ENCODE results near the gene PLPP7. TPM values are rescaled to one million over a fixed set of nuclear protein-coding genes. Genes with fewer than 3 reads are reported as not detected.

The PLPP7 gene
- total RNA-seq, 2 experiments from 2014 or later: 0.11 to 0.16 TPM

DNA sequence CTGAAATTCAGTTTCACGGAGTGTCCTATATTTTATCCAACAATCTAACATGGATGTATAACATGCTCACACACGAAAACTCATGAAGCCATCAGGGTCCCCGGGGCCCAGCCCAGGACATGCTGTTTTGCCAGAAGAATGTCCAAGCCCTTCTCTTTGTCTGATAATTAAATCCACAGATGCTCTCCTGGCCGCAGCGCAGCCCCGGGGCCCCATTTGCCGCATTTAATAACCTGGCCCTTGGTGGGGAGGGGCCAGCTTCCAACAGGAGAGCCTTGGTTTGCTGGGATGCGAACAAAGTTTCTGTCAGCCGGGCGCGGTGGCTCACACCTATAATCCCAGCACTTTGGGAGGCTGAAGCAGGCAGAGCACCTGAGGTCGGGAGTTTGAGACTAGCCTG lies 30.0 kb downstream of the PLPP7 start:
- DNase-seq (ENCODE audit: low spot score): no peak
- H4K20me1 ChIP-seq (ENCODE audit: insufficient read depth, low read length): no peaks in the 10 kb centered on the region
- no peak overlapping the region for H3K27ac ChIP-seq (ENCODE audit: low read depth, low read length, poor library complexity, severe bottlenecking)
- intact Hi-C loops (cut with micrococcal nuclease; ENCODE audit: unreplicated experiment): no loop called here
- H3K36me3 ChIP-seq (ENCODE audit: insufficient read depth, low read length): no peaks in the 10 kb centered on the region
- H3K4me1 ChIP-seq (ENCODE audit: insufficient read depth, low read length, poor library complexity, severe bottlenecking): no peaks in the 10 kb centered on the region
- no peak overlapping the region for H3K4me2 ChIP-seq (ENCODE audit: low read length)
- no peaks in the 10 kb centered on the region for H3K79me2 ChIP-seq (ENCODE audit: insufficient read depth, low read depth, low read length)
- CTCF ChIA-PET (ENCODE audit: unreplicated experiment): no interaction called here
- POLR2A ChIA-PET: interaction anchor here (0.7 kb wide), 1 partner anchor 235 kb away, joined by 6 read pairs; no protein-coding TSS in a partner anchor
- no TSS peak for BruUV-seq (replicated peaks)
- H3K9me2 ChIP-seq (ENCODE audit: insufficient read depth, low read length): no peaks in the 10 kb centered on the region
- no peaks in the 10 kb centered on the region for H3K9me3 ChIP-seq (ENCODE audit: low read length)
- no peak overlapping the region for H3K4me3 ChIP-seq (ENCODE audit: low read depth, low read length, poor library complexity, severe bottlenecking)
- no peak for TF ChIP-seq EZH2phosphoT487 (IDR thresholded peaks at IDR 0.05; ENCODE audit: borderline replicate concordance, low read depth, low read length)
- TF ChIP-seq, protein P1, sequence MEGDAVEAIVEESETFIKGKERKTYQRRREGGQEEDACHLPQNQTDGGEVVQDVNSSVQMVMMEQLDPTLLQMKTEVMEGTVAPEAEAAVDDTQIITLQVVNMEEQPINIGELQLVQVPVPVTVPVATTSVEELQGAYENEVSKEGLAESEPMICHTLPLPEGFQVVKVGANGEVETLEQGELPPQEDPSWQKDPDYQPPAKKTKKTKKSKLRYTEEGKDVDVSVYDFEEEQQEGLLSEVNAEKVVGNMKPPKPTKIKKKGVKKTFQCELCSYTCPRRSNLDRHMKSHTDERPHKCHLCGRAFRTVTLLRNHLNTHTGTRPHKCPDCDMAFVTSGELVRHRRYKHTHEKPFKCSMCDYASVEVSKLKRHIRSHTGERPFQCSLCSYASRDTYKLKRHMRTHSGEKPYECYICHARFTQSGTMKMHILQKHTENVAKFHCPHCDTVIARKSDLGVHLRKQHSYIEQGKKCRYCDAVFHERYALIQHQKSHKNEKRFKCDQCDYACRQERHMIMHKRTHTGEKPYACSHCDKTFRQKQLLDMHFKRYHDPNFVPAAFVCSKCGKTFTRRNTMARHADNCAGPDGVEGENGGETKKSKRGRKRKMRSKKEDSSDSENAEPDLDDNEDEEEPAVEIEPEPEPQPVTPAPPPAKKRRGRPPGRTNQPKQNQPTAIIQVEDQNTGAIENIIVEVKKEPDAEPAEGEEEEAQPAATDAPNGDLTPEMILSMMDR (conservative IDR thresholded peaks at IDR 0.05; ENCODE audit: low read length): no peak
- H2AFZ ChIP-seq (ENCODE audit: low read length): no peak overlapping the region

DNA sequence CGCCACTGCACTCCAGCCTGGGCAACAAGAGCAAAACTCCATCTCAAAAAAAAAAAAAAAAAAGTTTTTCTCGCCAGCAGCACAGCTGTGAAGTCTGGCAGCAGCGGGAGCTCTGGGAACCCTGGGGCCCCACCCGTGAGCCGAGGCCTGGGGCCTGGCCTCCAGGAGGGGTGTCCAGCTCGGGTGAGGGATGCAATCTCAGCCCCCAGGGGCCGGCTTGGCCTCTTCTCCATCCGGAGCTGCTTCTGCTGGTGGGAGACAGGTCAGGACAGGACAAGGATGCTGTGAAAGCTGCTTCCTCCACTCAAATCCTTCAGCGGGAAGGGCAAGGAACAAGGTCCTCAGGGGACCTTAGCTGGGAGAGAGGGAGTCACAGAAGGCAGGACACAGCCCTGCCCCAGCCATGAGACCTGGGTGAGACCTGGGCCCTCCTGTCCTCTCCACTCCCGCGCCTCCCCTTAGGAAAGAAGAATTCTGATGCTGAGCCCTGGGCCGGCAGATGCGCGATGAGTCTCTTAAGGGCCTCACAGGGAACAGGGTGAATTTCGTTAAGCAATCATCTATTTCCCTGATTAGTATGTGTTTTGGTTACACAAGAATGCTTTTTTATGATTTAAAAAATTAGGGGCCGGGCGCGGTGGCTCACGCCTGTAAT lies 30.6 kb downstream of the PLPP7 start:
- H3K4me2 ChIP-seq (ENCODE audit: low read length): no peak overlapping the region
- no peaks in the 10 kb centered on the region for H4K20me1 ChIP-seq (ENCODE audit: insufficient read depth, low read length)
- POLR2A ChIA-PET: interaction anchor here (0.7 kb wide), 1 partner anchor 234 kb away, joined by 6 read pairs; no protein-coding TSS in a partner anchor
- no peaks in the 10 kb centered on the region for H3K36me3 ChIP-seq (ENCODE audit: insufficient read depth, low read length)
- no peaks in the 10 kb centered on the region for H3K9me2 ChIP-seq (ENCODE audit: insufficient read depth, low read length)
- H3K4me3 ChIP-seq (ENCODE audit: low read depth, low read length, poor library complexity, severe bottlenecking): no peak overlapping the region
- CTCF ChIA-PET (ENCODE audit: unreplicated experiment): no interaction called here
- no peak overlapping the region for H3K27ac ChIP-seq (ENCODE audit: low read depth, low read length, poor library complexity, severe bottlenecking)
- no peak overlapping the region for H2AFZ ChIP-seq (ENCODE audit: low read length)
- H3K79me2 ChIP-seq (ENCODE audit: insufficient read depth, low read depth, low read length): no peaks in the 10 kb centered on the region
- H3K9me3 ChIP-seq (ENCODE audit: low read length): no peaks in the 10 kb centered on the region
- no peak for DNase-seq (ENCODE audit: low spot score)
- no TSS peak for BruUV-seq (replicated peaks)
- H3K4me1 ChIP-seq (ENCODE audit: insufficient read depth, low read length, poor library complexity, severe bottlenecking): no peaks in the 10 kb centered on the region
- intact Hi-C loops (cut with micrococcal nuclease; ENCODE audit: unreplicated experiment): no loop called here
- TF ChIP-seq, protein P1 (conservative IDR thresholded peaks at IDR 0.05; ENCODE audit: low read length): no peak
- TF ChIP-seq EZH2phosphoT487 (IDR thresholded peaks at IDR 0.05; ENCODE audit: borderline replicate concordance, low read depth, low read length): no peak

DNA sequence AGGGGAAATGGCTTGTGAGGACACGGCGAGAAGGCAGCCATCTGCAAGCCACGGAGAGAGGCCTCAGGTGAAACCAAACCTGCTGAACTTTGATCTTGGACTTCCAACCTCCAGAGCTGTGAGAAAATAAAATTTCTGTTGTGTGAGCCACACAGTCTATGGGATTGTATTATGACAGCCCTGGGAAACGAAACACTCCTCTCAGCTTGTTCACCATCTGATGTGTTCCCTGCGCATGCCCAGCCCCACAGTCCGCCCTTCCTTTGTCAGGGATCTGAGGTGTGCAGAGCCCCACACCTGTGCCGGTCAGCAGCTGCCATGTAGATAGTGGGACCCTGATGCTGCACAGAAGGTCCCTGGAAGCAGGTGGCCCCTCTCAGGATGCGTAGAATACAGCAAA lies 34.1 kb downstream of the PLPP7 start:
- no TSS peak for BruUV-seq (replicated peaks)
- Histone ChIP-seq H3K79me2 (ENCODE audit: insufficient read depth, low read depth, low read length) (no peaks in the 10 kb centered on the region), H4K20me1 (ENCODE audit: insufficient read depth, low read length) (no peaks in the 10 kb centered on the region), H3K9me2 (ENCODE audit: insufficient read depth, low read length) (no peaks in the 10 kb centered on the region), H3K36me3 (ENCODE audit: insufficient read depth, low read length) (no peaks in the 10 kb centered on the region), H2AFZ (ENCODE audit: low read length) (no peak overlapping the region), H3K9me3 (ENCODE audit: low read length) (no peaks in the 10 kb centered on the region), H3K4me1 (ENCODE audit: insufficient read depth, low read length, poor library complexity, severe bottlenecking) (no peaks in the 10 kb centered on the region), H3K4me2 (ENCODE audit: low read length) (no peak overlapping the region), H3K4me3 (ENCODE audit: low read depth, low read length, poor library complexity, severe bottlenecking) (no peak overlapping the region), H3K27ac (ENCODE audit: low read depth, low read length, poor library complexity, severe bottlenecking) (no peak overlapping the region)
- no peak for TF ChIP-seq EZH2phosphoT487 (IDR thresholded peaks at IDR 0.05; ENCODE audit: borderline replicate concordance, low read depth, low read length)
- TF ChIP-seq, protein P1 (conservative IDR thresholded peaks at IDR 0.05; ENCODE audit: low read length): no peak
- intact Hi-C loops (cut with micrococcal nuclease; ENCODE audit: unreplicated experiment): no loop called here
- CTCF ChIA-PET (ENCODE audit: unreplicated experiment): no interaction called here
- no peak for DNase-seq (ENCODE audit: low spot score)
- POLR2A ChIA-PET: interaction anchor here (0.7 kb wide), 1 partner anchor 831 kb away, joined by 3 read pairs; no protein-coding TSS in a partner anchor
